ENCODE measurements around the gene NMT1. TPM values are rescaled to one million over a fixed set of nuclear protein-coding genes. Genes with fewer than 3 reads are reported as not detected.

Gene NMT1
- total RNA-seq = 69.4 and 79.1 TPM in 2 replicates

GRCh38 chr17:45060797-45061605 lies at the start of gene NMT1:
Gene NMT1 (plus strand): TSS chr17:45061317. CDS start chr17:45061330, 13 bp downstream.
- peak; percentile 100 for DNase-seq

GRCh38 chr17:45011767-45012166 lies 49.4 kb upstream of the NMT1 start:
- no peak for DNase-seq

GRCh38 chr17:45013021-45013997 lies 47.8 kb upstream of the NMT1 start:
- no peak for DNase-seq

GRCh38 chr17:45016237-45016636 lies 44.9 kb upstream of the NMT1 start:
- DNase-seq = no peak

DNA sequence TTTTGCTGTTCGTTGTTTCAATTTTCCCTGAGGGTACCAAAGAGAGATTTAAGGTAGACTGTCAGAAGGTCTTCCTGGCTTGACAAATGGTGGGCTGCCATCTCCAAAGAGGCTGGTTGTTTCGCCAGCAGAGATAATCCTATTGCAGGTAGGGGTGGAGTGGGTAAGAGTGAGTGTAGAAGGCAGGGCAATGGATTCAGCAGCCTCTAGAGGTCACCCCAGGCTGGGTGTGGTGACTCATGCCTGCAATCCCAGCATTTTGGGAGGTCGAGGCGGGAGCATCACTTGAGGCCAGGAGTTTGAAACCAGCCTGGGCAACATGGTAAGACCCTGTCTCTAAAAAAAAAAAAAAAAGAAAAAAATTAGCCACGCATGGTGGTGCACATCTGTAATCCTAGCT lies 44.3 kb upstream of the NMT1 start:
- DNase-seq = peak; percentile 12

DNA sequence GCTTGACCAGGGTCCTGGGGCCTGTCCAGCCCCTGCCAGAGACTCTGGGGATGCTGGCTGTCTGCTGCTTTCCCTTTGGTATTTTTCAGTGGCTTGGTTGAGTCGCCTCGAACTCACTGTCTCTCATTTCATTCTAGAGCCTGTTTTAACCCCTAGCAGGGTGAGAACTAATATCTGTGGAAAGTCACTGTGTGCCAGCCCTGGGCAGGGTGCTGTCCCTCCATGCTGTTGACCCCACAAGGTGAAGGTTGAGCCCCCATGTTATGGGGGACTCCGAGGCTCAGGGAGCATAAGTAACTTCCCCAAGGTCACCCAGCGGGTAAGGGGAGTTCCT lies 42.6 kb upstream of the NMT1 start:
- no peak for DNase-seq

GRCh38 chr17:45018848-45019711 lies 42.0 kb upstream of the NMT1 start:
- peak; percentile 51 for DNase-seq

DNA sequence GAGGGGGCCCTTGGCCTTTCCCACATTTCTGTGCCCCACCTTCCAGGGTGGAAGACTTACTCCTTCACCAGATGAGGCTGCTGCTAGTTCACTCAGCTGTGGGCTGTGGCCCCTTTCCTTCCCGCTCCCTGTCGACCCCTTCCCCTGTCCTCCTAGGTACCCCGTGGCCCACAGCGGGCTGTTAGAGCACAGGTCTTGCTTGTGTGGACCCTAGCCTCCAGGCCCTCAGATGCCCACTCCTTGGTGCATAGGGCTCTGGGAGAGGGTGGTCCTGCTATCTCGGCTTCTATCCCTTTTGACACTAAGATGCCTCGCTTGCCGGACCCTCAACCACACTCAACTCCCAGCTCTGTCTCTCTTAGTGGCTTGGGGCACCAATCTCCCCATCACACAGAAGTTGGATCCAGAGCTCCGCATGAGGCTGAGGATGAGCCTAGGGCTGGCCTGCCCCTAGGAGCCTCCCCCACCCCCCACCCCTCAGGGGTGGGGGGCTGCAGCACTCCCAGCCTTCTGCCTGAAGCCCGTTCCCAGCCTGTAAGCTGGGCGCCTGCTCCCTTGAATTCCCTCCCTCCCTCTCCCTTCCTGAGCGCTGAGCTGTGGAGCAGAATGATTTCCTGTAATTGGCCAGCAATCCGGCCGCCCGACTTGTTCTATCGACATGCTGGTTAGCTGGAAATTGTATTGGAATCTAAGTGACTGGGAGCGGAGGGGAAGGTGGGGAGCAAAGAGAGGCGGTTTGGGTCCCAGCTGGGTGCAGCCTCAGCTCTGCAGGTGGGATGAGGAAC lies 40.6 kb upstream of the NMT1 start:
- DNase-seq = peak; percentile 77

- DNase-seq = peak; percentile 73
These were observed 39.4 kb upstream of the NMT1 start for GRCh38 chr17:45021607-45022287.

DNA sequence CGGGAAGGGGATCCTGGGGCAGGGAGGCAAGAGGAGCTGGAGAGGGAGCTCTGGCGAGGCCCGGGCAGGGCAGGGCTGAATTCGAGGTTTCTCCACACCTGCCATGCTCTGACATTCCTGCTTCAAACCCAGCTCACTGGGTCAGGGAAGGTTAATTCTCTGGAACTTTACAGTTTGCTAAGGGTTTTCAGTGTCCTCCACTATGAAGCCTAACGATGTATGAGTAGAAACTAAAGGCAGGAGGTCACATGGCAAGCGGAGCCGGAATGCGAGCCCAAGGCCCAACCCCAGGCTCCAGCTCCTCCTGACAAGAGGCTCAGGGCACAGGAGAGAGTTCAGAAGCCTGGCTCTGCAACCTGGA lies 38.8 kb upstream of the NMT1 start:
- no peak for DNase-seq

DNA sequence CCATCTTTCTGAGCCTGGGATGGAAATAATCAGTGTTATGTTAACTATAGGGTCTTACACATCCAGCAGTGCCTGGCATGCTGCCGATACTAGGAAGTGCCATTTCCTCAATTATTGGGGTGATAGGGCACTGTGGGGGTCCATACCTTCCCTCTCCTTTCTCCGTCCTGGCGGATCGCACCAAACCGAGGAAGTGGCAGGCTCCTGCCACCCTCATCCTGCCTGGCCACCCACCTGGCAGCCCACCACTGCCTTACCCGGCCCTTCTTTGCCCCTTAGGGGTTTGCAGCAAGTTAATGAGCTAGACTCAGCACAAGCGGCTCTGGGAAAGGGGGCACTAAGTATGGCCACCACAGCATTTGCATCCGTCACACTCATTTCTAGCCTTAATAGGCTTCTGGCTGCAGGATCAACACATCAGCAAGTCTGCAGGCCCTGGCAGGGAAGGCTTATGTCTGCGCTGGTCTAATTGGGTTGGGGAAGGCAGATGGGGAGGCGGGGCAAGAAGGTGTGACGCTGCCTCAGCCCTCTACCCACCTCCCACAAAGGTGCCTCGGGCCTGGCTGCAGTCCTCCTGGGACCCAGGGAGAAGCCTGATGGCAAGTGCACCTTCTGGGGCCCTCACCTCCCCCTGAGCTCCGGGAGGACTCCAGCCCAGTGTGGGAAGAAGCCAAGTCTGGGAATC lies 38.3 kb upstream of the NMT1 start:
- no peak for DNase-seq

- no peak for DNase-seq
These were observed 32.0 kb upstream of the NMT1 start for GRCh38 chr17:45029096-45029495.

- no peak for DNase-seq
These were observed 31.2 kb upstream of the NMT1 start for GRCh38 chr17:45029758-45030423.

DNA sequence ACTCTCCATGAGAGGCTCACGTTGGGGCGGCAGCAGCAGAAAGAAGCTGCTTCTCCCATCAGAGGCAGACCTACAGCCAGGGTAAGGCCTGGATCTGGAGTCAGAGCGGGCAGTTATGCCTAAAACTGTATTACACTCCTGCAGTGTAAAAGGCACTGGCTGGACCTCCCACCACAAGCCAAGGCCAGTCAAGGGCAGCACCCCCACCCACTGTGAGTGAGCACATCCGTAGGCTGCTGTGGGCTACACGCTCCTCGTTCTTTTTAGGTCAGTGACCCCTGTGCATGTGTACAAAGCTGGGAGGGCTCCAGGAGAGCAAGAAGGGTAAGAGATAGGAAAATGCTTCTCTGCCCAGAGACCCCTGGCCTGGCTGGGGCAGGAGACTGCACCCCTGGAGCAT lies 30.4 kb upstream of the NMT1 start:
- DNase-seq = no peak

GRCh38 chr17:45031231-45032173 lies 29.6 kb upstream of the NMT1 start:
- DNase-seq = no peak

DNA sequence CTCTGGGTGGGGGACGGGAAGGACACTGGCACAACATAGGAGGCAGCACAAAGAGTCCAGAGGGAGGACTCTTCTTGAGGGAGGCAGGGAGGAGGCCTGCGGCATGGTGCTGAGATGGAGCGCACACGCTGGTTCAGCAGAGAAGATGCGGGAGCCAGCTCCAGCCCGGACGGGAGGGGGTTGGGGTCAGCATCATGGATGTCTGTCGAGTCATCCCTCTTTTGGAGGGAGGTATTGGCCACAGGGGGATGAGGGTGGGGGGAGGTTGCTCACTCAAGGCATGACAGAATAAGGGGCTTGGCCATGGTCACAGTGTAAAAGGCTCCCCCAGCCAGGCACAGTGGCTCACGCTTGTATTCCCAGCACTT lies 29.0 kb upstream of the NMT1 start:
- no peak for DNase-seq

DNA sequence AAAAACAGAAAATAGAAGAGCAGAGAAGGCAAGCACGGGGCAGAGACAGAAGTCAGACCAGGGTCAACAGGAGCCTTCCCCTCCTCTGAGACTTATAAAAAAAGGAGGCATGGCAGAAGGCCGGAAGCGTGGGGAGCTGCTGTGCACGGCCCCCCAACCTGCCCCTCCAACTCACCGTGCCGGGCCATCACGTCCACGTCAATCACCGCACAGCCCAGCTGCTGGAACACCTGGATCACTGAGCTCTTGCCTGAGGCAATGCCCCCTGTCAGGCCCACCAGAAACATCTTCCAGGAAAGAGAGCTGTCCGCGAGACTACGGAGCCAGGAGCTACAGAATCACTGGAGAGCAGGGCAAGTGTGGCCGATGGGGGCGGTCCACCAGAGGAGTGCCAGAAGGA lies 26.5 kb upstream of the NMT1 start:
- DNase-seq = no peak

- no peak for DNase-seq
These were observed 25.3 kb upstream of the NMT1 start for GRCh38 chr17:45035848-45036247.

GRCh38 chr17:45036691-45037090 lies 24.4 kb upstream of the NMT1 start:
- no peak for DNase-seq
